HepG2 (cell line): ENCODE data around the gene SEC23IP. TPM values are rescaled to one million over a fixed set of nuclear protein-coding genes. Genes with fewer than 3 reads are reported as not detected.

Source experiments
- ATAC-seq: fragments of 200-7000 bp; cut with Tn5 transposase; 3 replicates; pipeline ENCODE4 v1.9.1; 2020; ENCODE audit warnings: mild to moderate bottlenecking, moderate library complexity
- BruUV-seq: library from RNA; stranded (reverse); fragments of 400-500 nt; replicated peaks from 2 replicates; lab custom pipeline; 2021; lab: Mats Ljungman, UMichigan
- CTCF ChIA-PET: fragments of 300-600 bp; formaldehyde crosslinking; extraction: SDS; loops from one replicate; lab custom pipeline; 2021; ENCODE audit warnings: low total read pairs, inconsistent platforms, low intra/inter-chr PET ratio; lab: Yijun Ruan, JAX
- POLR2A ChIA-PET: fragments of 350-600 bp; sonication (Branson Sonifier 250); formaldehyde crosslinking; loops from one replicate; lab custom pipeline; 2020; ENCODE audit warnings: antibody characterized with exemption, inconsistent platforms; lab: Yijun Ruan, JAX
- DNase-seq: peaks from one replicate; pipeline ENCODE4 v3.0.0-alpha.2; 2015; ENCODE audit warnings: low spot score
- FAIRE-seq: peaks from 3 replicates; lab custom pipeline; 2011; peaks lifted over from hg19 to GRCh38; lab: Jason Lieb, UNC
- H2AFZ ChIP-seq: one replicate; pipeline ENCODE4 v1.6.1; 2011; ENCODE audit warnings: low read length, inconsistent platforms
- H3K27ac ChIP-seq: fragments of 300-600 bp; 3 replicates; pipeline ENCODE4 v1.8.0; 2011; ENCODE audit warnings: mixed run types, mild to moderate bottlenecking, mixed read lengths, low read length, inconsistent platforms; ENCODE audit not compliant: insufficient read depth; ENCODE audit errors: extremely low read length
- H3K27me3 ChIP-seq, 2 experiments: fragments of 200-600 bp in 1 of 2; 2 replicates in 1 of 2; 3 replicates in 1 of 2; pipeline versions ENCODE4 v1.6.0 to v1.8.0; 2011; ENCODE audit warnings: low read length in 2 of 2, mild to moderate bottlenecking in 2 of 2, moderate library complexity in 2 of 2, inconsistent platforms in 1 of 2; ENCODE audit not compliant: insufficient read depth in 2 of 2, control insufficient read depth in 1 of 2
- H3K36me3 ChIP-seq, 2 experiments: fragments of 200-600 bp in 1 of 2; replicated peaks in 1 of 2; 2 replicates in 1 of 2; 3 replicates in 1 of 2; pipeline versions ENCODE4 v1.5.1 to v1.8.0; 2011; ENCODE audit warnings: low read length in 2 of 2, inconsistent platforms in 1 of 2; ENCODE audit not compliant: insufficient read depth in 2 of 2, control insufficient read depth in 1 of 2
- H3K4me1 ChIP-seq: 2 replicates; pipeline ENCODE4 v1.5.1; 2012; ENCODE audit warnings: low read length, inconsistent platforms; ENCODE audit not compliant: insufficient read depth
- H3K4me2 ChIP-seq: 2 replicates; pipeline ENCODE4 v1.6.0; 2011; ENCODE audit warnings: low read depth, low read length, inconsistent platforms
- H3K4me3 ChIP-seq, 3 experiments: fragments of 200-600 bp in 1 of 3; sonication (generic), shearing (Covaris generic) in 1 of 3; replicated peaks in 1 of 3; 2 replicates each; pipeline ENCODE4 v1.5.1; 2011 to 2016; ENCODE audit warnings: low read length in 3 of 3, inconsistent platforms in 2 of 3, low read depth in 2 of 3, mild to moderate bottlenecking in 2 of 3, control low read depth in 1 of 3, mixed read lengths in 1 of 3; ENCODE audit not compliant: insufficient read depth in 1 of 3
- H3K79me2 ChIP-seq: one replicate; pipeline ENCODE4 v1.6.1; 2011; ENCODE audit warnings: low read length, inconsistent platforms; ENCODE audit not compliant: insufficient read depth
- H3K9ac ChIP-seq: 2 replicates; pipeline ENCODE4 v1.6.0; 2011; ENCODE audit warnings: mild to moderate bottlenecking, low read depth, low read length, inconsistent platforms; ENCODE audit not compliant: insufficient read depth
- H3K9me3 ChIP-seq: 2 replicates; pipeline ENCODE4 v1.5.1; 2012; ENCODE audit warnings: mild to moderate bottlenecking, low read length
- H4K20me1 ChIP-seq: 2 replicates; pipeline ENCODE4 v1.6.0; 2011; ENCODE audit warnings: inconsistent platforms, mild to moderate bottlenecking, low read length, moderate library complexity; ENCODE audit not compliant: insufficient read depth
- CREB1 ChIP-seq, 2 experiments: fragments of 450-650 bp in 1 of 2; IDR thresholded peaks; 2 replicates each; pipeline ENCODE4 v1.6.1; 2016 to 2017; ENCODE audit warnings: control low read depth in 1 of 2, mild to moderate bottlenecking in 1 of 2, missing compliant biosample characterization in 1 of 2, missing genetic modification characterization in 1 of 2
- ELF3 ChIP-seq: IDR thresholded peaks from 2 replicates; pipeline ENCODE4 v1.6.1; 2016; ENCODE audit warnings: missing genetic modification reagents, missing compliant biosample characterization
- ETV5 ChIP-seq: IDR thresholded peaks from 2 replicates; pipeline ENCODE4 v1.6.1; 2018; ENCODE audit warnings: missing biosample characterization, missing genetic modification reagents, inconsistent platforms, borderline replicate concordance
- FLYWCH1 ChIP-seq: sonication (generic); formaldehyde crosslinking; IDR thresholded peaks from 2 replicates; pipeline ENCODE4 v1.8.1; 2023; ENCODE audit warnings: mild to moderate bottlenecking, missing genetic modification reagents
- KAT8 ChIP-seq: IDR thresholded peaks from 2 replicates; pipeline ENCODE4 v1.6.1; 2016; ENCODE audit warnings: missing genetic modification reagents, missing compliant biosample characterization
- NFE2L2 ChIP-seq: fragments of 150-350 bp; IDR thresholded peaks from 2 replicates; pipeline ENCODE4 v1.6.1; 2014; ENCODE audit warnings: low read length
- NR2F2 ChIP-seq: IDR thresholded peaks from 2 replicates; pipeline ENCODE4 v1.6.1; 2012; ENCODE audit warnings: low read depth, inconsistent platforms, borderline replicate concordance
- RORA ChIP-seq: sonication (generic); formaldehyde crosslinking; IDR thresholded peaks from 2 replicates; pipeline ENCODE4 v1.5.0; 2020; ENCODE audit warnings: mild to moderate bottlenecking, missing genetic modification reagents, moderate library complexity
- SIN3B ChIP-seq: fragments of 150-350 bp; IDR thresholded peaks from 2 replicates; pipeline ENCODE4 v1.6.1; 2014; ENCODE audit warnings: low read length
- TMF1 ChIP-seq: sonication (generic); formaldehyde crosslinking; IDR thresholded peaks from 2 replicates; pipeline ENCODE4 v1.8.1; 2022; ENCODE audit warnings: low read depth, missing genetic modification reagents
- XRCC5 ChIP-seq: fragments of 200-400 bp; formaldehyde crosslinking; optimal IDR thresholded peaks from 2 replicates; pipeline ENCODE3; 2017; ENCODE audit warnings: mild to moderate bottlenecking, low read length
- ZBTB2 ChIP-seq: sonication (generic); formaldehyde crosslinking; IDR thresholded peaks from 2 replicates; pipeline ENCODE4 v1.8.0; 2022; ENCODE audit warnings: low read depth, missing genetic modification reagents
- ZFP36 ChIP-seq: fragments of 150-350 bp; IDR thresholded peaks from 2 replicates; pipeline ENCODE4 v1.6.1; 2018; ENCODE audit warnings: borderline replicate concordance, low read length, low read depth; ENCODE audit not compliant: partially characterized antibody
- ZMAT3 ChIP-seq: sonication (generic); formaldehyde crosslinking; conservative IDR thresholded peaks from 2 replicates; pipeline ENCODE4 v1.7.0; 2021; ENCODE audit warnings: missing genetic modification reagents
- ZNF124 ChIP-seq: sonication (generic); formaldehyde crosslinking; IDR thresholded peaks from 2 replicates; pipeline ENCODE4 v1.4.0; 2020; ENCODE audit warnings: missing genetic modification reagents
- ZNF230 ChIP-seq: sonication (generic); formaldehyde crosslinking; IDR thresholded peaks from 2 replicates; pipeline ENCODE4 v1.4.0; 2020; ENCODE audit warnings: mild to moderate bottlenecking, missing genetic modification reagents
- ZNF276 ChIP-seq: sonication (generic); formaldehyde crosslinking; IDR thresholded peaks from 2 replicates; pipeline ENCODE4 v1.4.0; 2020; ENCODE audit warnings: mild to moderate bottlenecking, low read depth, missing genetic modification reagents
- ZNF446 ChIP-seq: sonication (generic); formaldehyde crosslinking; IDR thresholded peaks from 2 replicates; pipeline ENCODE4 v1.5.0; 2020; ENCODE audit warnings: mild to moderate bottlenecking, missing genetic modification reagents
- ZNF546 ChIP-seq: sonication (generic); formaldehyde crosslinking; conservative IDR thresholded peaks from 2 replicates; pipeline ENCODE4 v1.8.1; 2023; ENCODE audit warnings: mild to moderate bottlenecking, missing genetic modification reagents
- ZNF678 ChIP-seq: sonication (generic); formaldehyde crosslinking; IDR thresholded peaks from 2 replicates; pipeline ENCODE4 v1.4.0; 2020; ENCODE audit warnings: mild to moderate bottlenecking, missing genetic modification reagents
- ZNF691 ChIP-seq: sonication (generic); formaldehyde crosslinking; IDR thresholded peaks from 2 replicates; pipeline ENCODE4 v1.4.0; 2020; ENCODE audit warnings: missing genetic modification reagents, low read depth, mild to moderate bottlenecking, borderline replicate concordance
- ZNF776 ChIP-seq: sonication (generic); formaldehyde crosslinking; IDR thresholded peaks from 2 replicates; pipeline ENCODE4 v1.4.0; 2020; ENCODE audit warnings: mild to moderate bottlenecking, missing genetic modification reagents
- ZSCAN21 ChIP-seq: sonication (generic); formaldehyde crosslinking; IDR thresholded peaks from 2 replicates; pipeline ENCODE4 v1.8.0; 2022; ENCODE audit warnings: mild to moderate bottlenecking, missing genetic modification reagents, moderate library complexity, borderline replicate concordance
- WGBS: methylation state at CpG from one replicate; pipeline ENCODE4 v1.1.6; 2017; ENCODE audit warnings: low lambda C conversion rate; 5-methylcytosine and 5-hydroxymethylcytosine counted together
- in situ Hi-C: cut with HindIII; loops from 2 replicates; pipeline ENCODE4 v1.10.0; 2017; ENCODE audit warnings: low pct_unique_long_range_greater_than_20kb; ENCODE audit not compliant: extremely low pct_ligation_motif_present
- intact Hi-C: fragments of 100-400 bp; cut with micrococcal nuclease; formaldehyde crosslinking; loops from one replicate; pipeline ENCODE4 v1.10.0; 2022; ENCODE audit not compliant: unreplicated experiment
- polyA plus RNA-seq, 8 experiments: library from polyadenylated mRNA; depleted of rRNA in 3 of 8; stranded (reverse) in 7 of 8; unstranded in 1 of 8; fragments of >200 nt; fragmentation: Illumina TruSeq in 4 of 8; extraction: Trizol in 4 of 8; gene quantifications; 2 replicates each; pipeline versions ENCODE4 v1.2.1 to v1.2.3, GENCODE V29; 2011 to 2016; ENCODE audit warnings: low read depth in 4 of 8, missing spikeins in 1 of 8, mixed read lengths in 1 of 8; ENCODE audit not compliant: insufficient read depth in 1 of 8
- total RNA-seq, 5 experiments: library from RNA; depleted of rRNA; stranded (reverse); fragments of >200 nt; fragmentation: Illumina TruSeq; extraction: Trizol; gene quantifications; 2 replicates each; pipeline ENCODE4 v1.2.3, GENCODE V29; 2016; ENCODE audit warnings: low read depth in 1 of 5

SEC23IP gene
- total and polyA plus RNA-seq, 2 of the 13 experiments (the other 11 are each of a cell fraction or from before 2014, with no cell fraction given) = 32.3 to 57.7 TPM

GRCh38 chr10:119872610-119872859 lies 20.0 kb upstream of the SEC23IP start, which contains the start of gene MCMBP:
Gene MCMBP (minus strand): TSS chr10:119872843. CDS start chr10:119872584, 259 bp downstream.
- peak within 1 kb of the TSS; percentile 81 for H2AFZ ChIP-seq
- CTCF ChIA-PET = no interaction called here
- no peak for TF ChIP-seq NFE2L2
- TF ChIP-seq ZBTB2 = peak; percentile 31; the same call in 1 of the 2 replicates
- 0 out of 2 replicates have a peak, but pooled peaks have one; percentile 26 for TF ChIP-seq ZMAT3
- no peak for TF ChIP-seq ZNF691
- TF ChIP-seq FLYWCH1 (CRISPR knock-in tag) = no peak
- 0 out of 2 replicates have a peak, but pooled peaks have one; percentile 15 for TF ChIP-seq ZNF446
- 0 out of 2 replicates have a peak, but pooled peaks have one; percentile 25 for TF ChIP-seq ZNF230
- TF ChIP-seq TMF1 (CRISPR knock-in tag) = 0 out of 2 replicates have a peak, but pooled peaks have one; percentile 47
- TF ChIP-seq NR2F2 = 0 out of 2 replicates have a peak, but pooled peaks have one; percentile 16
- no peak for TF ChIP-seq KAT8 (CRISPR knock-in tag)
- TF ChIP-seq RORA (CRISPR knock-in tag) = no peak
- TF ChIP-seq SIN3B = no peak
- no peak for TF ChIP-seq ELF3
- no peak for TF ChIP-seq ZNF124 (CRISPR knock-in tag)
- TF ChIP-seq ETV5 (CRISPR knock-in tag) = no peak
- peak; percentile 81; the same call in 1 of the 2 replicates for TF ChIP-seq ZNF776 (CRISPR knock-in tag)
- no peak for TF ChIP-seq CREB1 (IDR thresholded peaks at IDR 0.05)
- no peak for TF ChIP-seq CREB1 (CRISPR knock-in tag; IDR thresholded peaks at IDR 0.05)
- peak; percentile 18; the same call in 1 of the 2 replicates for TF ChIP-seq ZNF276
- TF ChIP-seq ZNF678 (CRISPR knock-in tag) = 0 out of 2 replicates have a peak, but pooled peaks have one; percentile 40
- TF ChIP-seq ZNF546 (CRISPR knock-in tag) = 0 out of 2 replicates have a peak, but pooled peaks have one; percentile 30
- TF ChIP-seq ZFP36 = no peak
- TF ChIP-seq ZSCAN21 (CRISPR knock-in tag) = no peak; the same call in 1 of the 2 replicates
- no peak for TF ChIP-seq XRCC5

More at GRCh38 chr10:119872610-119872859, 20.0 kb upstream of the SEC23IP start, which contains the start of gene MCMBP:
- Histone ChIP-seq H3K27ac (peak within 1 kb of the TSS; percentile 88), H3K27me3 (no peaks in the 10 kb centered on the region; a peak in 1 of 5 replicates), H3K4me2 (peak within 1 kb of the TSS; percentile 89), H3K4me1 (peaks cover 41% of the 10 kb centered on the region), H3K79me2 (peaks cover 49% of the 10 kb centered on the region), H4K20me1 (peaks cover 9% of the 10 kb centered on the region; the same call in 1 of the 2 replicates), H3K4me3 (peak within 1 kb of the TSS; percentile 79 to 98 (median 85)), H3K36me3 (no peaks in the 10 kb centered on the region), H3K9ac (peak within 1 kb of the TSS; percentile 92), H3K9me3 (no peaks in the 10 kb centered on the region)
- no CpG with 5 or more reads among the region's 42 CpGs for WGBS
- no peak for DNase-seq
- no peak for FAIRE-seq
- intact Hi-C loops (loop anchor here (2.0 to 5.0 kb wide), 2 partner anchors 20 to 555 kb away; partner anchors contain the start of gene SEC23IP), in situ Hi-C loops (no loop called here)
- BruUV-seq = no TSS peak
- POLR2A ChIA-PET = interaction anchor here (1.3 to 4.0 kb wide), 8 partner anchors 10 to 229 kb away, joined by 4 to 79 read pairs (median 15); partner anchors contain the start of genes BAG3, INPP5F and SEC23IP
- no peak; the same call in 2 of the 3 replicates for ATAC-seq
